ENCODE results near the gene MLX.

- TF ChIP-seq POLR2A (IDR thresholded peaks at IDR 0.05; ENCODE audit: low read depth) (no peak), POLR2AphosphoS5 (IDR thresholded peaks at IDR 0.05) (no peak)
Measured at GRCh38 chr17:42555122-42555622, 11.7 kb upstream of the MLX start.
